Activated T-cell treated with anti-CD3 and anti-CD28 coated beads, Interleukin-2, amount 50 U/mL, for 72 hours (primary cell): ENCODE results near the gene JKAMP. TPM values are rescaled to one million over a fixed set of nuclear protein-coding genes. Genes with fewer than 3 reads are reported as not detected.
"Not testable (repeated sequence)": the region's sequence is repeated elsewhere in the genome, so short reads cannot be mapped to it uniquely, and the experiment has no call there.

Experiments used
- ATAC-seq, 2 donors: fragments of 150-1000 bp; cut with Tn5 transposase; replicated peaks in 1 of 2; 2 replicates each; pipeline ENCODE4 v1.10.0; 2021; ENCODE audit warnings: moderate library complexity in 2 of 2, mild to moderate bottlenecking in 1 of 2
- DNase-seq, 2 donors: peaks; one replicate each; pipeline ENCODE4 v3.0.0; 2021 to 2022; ENCODE audit warnings: mixed read lengths in 1 of 2
- H3K27ac Mint-ChIP-seq: one replicate; pipeline ENCODE4 v1.8.0; 2022; ENCODE audit warnings: mild to moderate bottlenecking, moderate library complexity, mixed read lengths
- H3K27me3 Mint-ChIP-seq: one replicate; pipeline ENCODE4 v1.8.0; 2022; ENCODE audit warnings: low read depth, mixed read lengths
- H3K36me3 Mint-ChIP-seq, 2 donors: one replicate each; pipeline ENCODE4 v1.8.0; 2022; ENCODE audit warnings: mixed read lengths in 2 of 2, mild to moderate bottlenecking in 1 of 2; ENCODE audit not compliant: insufficient read depth in 2 of 2
- H3K4me1 Mint-ChIP-seq: one replicate; pipeline ENCODE4 v1.8.0; 2022; ENCODE audit warnings: low read depth, mixed read lengths
- H3K4me3 Mint-ChIP-seq, 2 donors: one replicate each; pipeline ENCODE4 v1.8.0; 2022; ENCODE audit warnings: mild to moderate bottlenecking in 2 of 2, mixed read lengths in 2 of 2, moderate library complexity in 2 of 2
- H3K9me3 Mint-ChIP-seq, 2 donors: one replicate each; pipeline ENCODE4 v1.8.0; 2022; ENCODE audit warnings: mixed read lengths in 2 of 2
- total RNA-seq, 2 donors: library from RNA; stranded (reverse); gene quantifications; one replicate each; pipeline ENCODE4 v1.2.3, GENCODE V29; 2022

Gene JKAMP, protein sequence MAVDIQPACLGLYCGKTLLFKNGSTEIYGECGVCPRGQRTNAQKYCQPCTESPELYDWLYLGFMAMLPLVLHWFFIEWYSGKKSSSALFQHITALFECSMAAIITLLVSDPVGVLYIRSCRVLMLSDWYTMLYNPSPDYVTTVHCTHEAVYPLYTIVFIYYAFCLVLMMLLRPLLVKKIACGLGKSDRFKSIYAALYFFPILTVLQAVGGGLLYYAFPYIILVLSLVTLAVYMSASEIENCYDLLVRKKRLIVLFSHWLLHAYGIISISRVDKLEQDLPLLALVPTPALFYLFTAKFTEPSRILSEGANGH
- 10 to 100 TPM; 18.3 to 21.0 TPM for total RNA-seq

GRCh38 chr14:59483819-59484638, at the start of gene JKAMP, which contains the start of gene L3HYPDH:
Gene JKAMP, plus strand, starts transcription at chr14:59484517. Its CDS starts 73 bp downstream, at chr14:59484590.
Gene L3HYPDH, minus strand, starts transcription at chr14:59484408. Its CDS starts 92 bp downstream, at chr14:59484316.
- peaks cover 59% of the 10 kb centered on the region for H3K4me1 Mint-ChIP-seq
- peak; percentile 98 for DNase-seq

GRCh38 chr14:59435101-59435500, 49.2 kb upstream of the JKAMP start:
- no peaks in the 10 kb centered on the region for H3K9me3 Mint-ChIP-seq
- H3K36me3 Mint-ChIP-seq, result no peaks in the 10 kb centered on the region
- H3K27me3 Mint-ChIP-seq, result no peaks in the 10 kb centered on the region
- no peak overlapping the region for H3K27ac Mint-ChIP-seq
- H3K4me3 Mint-ChIP-seq, result no peak overlapping the region
- no peak for DNase-seq
- H3K4me1 Mint-ChIP-seq, result no peaks in the 10 kb centered on the region
- ATAC-seq, result no peak

More at GRCh38 chr14:59483819-59484638, at the start of gene JKAMP, which contains the start of gene L3HYPDH:
- H3K27ac Mint-ChIP-seq, result peak within 1 kb of the TSS; percentile 92
- no peaks in the 10 kb centered on the region for H3K9me3 Mint-ChIP-seq
- H3K27me3 Mint-ChIP-seq, result no peaks in the 10 kb centered on the region
- H3K36me3 Mint-ChIP-seq, result peaks cover 1 to 4% of the 10 kb centered on the region in 2 donors
- H3K4me3 Mint-ChIP-seq, result peak within 1 kb of the TSS; percentile 90 to 97
- ATAC-seq, result peak; percentile 95 to 96

GRCh38 chr14:59435987-59436386, 48.3 kb upstream of the JKAMP start:
- Mint-ChIP-seq H3K27me3 (no peaks in the 10 kb centered on the region), H3K4me1 (no peaks in the 10 kb centered on the region), H3K4me3 (no peak overlapping the region), H3K27ac (no peak overlapping the region), H3K9me3 (no peaks in the 10 kb centered on the region), H3K36me3 (no peaks in the 10 kb centered on the region)
- DNase-seq (no peak), ATAC-seq (no peak)

- Mint-ChIP-seq H3K4me3 (no peak overlapping the region), H3K36me3 (no peaks in the 10 kb centered on the region), H3K27me3 (no peaks in the 10 kb centered on the region), H3K9me3 (no peaks in the 10 kb centered on the region), H3K27ac (no peak overlapping the region), H3K4me1 (no peaks in the 10 kb centered on the region)
- ATAC-seq (no peak), DNase-seq (no peak)
Measured at GRCh38 chr14:59438195-59438647, 46.1 kb upstream of the JKAMP start.

DNA sequence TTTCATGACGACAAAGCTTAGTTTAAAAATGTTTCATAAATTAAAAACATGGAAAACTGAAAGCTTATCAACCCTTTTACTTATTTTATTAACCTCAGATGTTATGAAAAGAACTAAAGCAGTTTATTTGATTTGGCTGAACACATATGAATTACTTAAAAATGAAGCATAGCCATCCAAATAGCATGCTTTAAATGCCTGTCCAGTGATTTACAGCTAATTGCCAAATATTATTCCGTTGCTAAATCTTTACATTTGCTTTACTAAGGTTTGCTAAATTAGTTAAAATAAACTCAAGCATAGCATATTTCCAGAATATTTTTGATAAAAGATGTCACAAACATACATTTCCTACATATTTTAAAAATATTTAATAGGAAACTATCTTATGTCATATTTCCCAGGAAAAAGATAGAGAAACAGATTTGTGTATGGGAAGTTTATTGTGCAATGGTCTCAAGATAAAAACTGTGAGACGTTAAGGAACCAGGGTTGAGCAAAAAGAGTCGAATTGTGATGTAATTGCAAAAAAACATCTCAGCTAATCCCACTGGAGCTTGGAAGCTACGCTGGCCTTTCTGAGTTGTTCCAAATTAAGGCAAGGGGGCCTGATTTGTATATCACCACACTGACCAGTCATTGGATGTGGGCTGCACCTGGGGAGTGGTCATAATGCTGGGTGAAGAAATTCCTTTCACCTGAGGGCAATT, 44.9 kb upstream of the JKAMP start:
- Mint-ChIP-seq H3K4me3 (no peak overlapping the region), H3K9me3 (no peaks in the 10 kb centered on the region), H3K27ac (no peak overlapping the region), H3K36me3 (no peaks in the 10 kb centered on the region), H3K4me1 (no peaks in the 10 kb centered on the region), H3K27me3 (no peaks in the 10 kb centered on the region)
- ATAC-seq, result no peak
- DNase-seq, result no peak

DNA sequence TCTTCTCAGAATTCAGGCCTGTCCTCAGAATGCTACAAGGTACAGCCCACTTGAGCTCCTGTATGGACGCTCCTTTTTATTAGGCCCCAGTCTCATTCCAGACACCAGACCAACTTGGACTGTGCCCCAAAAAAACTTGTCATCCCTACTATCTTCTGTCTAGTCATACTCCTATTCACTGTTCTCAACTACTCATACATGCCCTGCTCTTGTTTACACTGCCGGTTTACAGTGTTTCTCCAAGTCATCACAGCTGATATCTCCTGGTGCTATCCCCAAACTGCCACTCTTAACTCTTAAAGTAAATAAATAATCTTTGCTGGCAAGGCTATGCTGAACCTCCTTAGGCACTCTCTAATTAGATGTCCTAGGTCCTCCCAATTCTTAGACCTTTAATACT, 35.6 kb upstream of the JKAMP start:
- H3K4me3 Mint-ChIP-seq, H3K4me1 Mint-ChIP-seq, H3K36me3 Mint-ChIP-seq, DNase-seq, H3K27me3 Mint-ChIP-seq, H3K9me3 Mint-ChIP-seq, ATAC-seq, H3K27ac Mint-ChIP-seq: not testable (repeated sequence)

- Mint-ChIP-seq H3K4me3 (no peak overlapping the region), H3K27me3 (no peaks in the 10 kb centered on the region), H3K9me3 (no peaks in the 10 kb centered on the region), H3K27ac (no peak overlapping the region), H3K4me1 (no peaks in the 10 kb centered on the region), H3K36me3 (peaks cover 2% of the 10 kb centered on the region in 2 donors)
- no peak for ATAC-seq
- DNase-seq, result no peak
Measured at GRCh38 chr14:59450716-59451115, 33.6 kb upstream of the JKAMP start.

- DNase-seq, result no peak
- ATAC-seq, result no peak
- no peaks in the 10 kb centered on the region for H3K9me3 Mint-ChIP-seq
- peaks cover 2% of the 10 kb centered on the region in 2 donors for H3K36me3 Mint-ChIP-seq
- no peak overlapping the region for H3K4me3 Mint-ChIP-seq
- H3K27ac Mint-ChIP-seq, result no peak overlapping the region
- no peaks in the 10 kb centered on the region for H3K27me3 Mint-ChIP-seq
- H3K4me1 Mint-ChIP-seq, result no peaks in the 10 kb centered on the region
Measured at GRCh38 chr14:59451849-59452248, 32.5 kb upstream of the JKAMP start.

- no peaks in the 10 kb centered on the region for H3K4me1 Mint-ChIP-seq
- DNase-seq (no peak), ATAC-seq (no peak)
- H3K36me3 Mint-ChIP-seq, result peaks cover 2 to 5% of the 10 kb centered on the region in 2 donors
- H3K9me3 Mint-ChIP-seq, result no peaks in the 10 kb centered on the region
- H3K27me3 Mint-ChIP-seq, result no peaks in the 10 kb centered on the region
- no peak overlapping the region for H3K27ac Mint-ChIP-seq
- H3K4me3 Mint-ChIP-seq, result no peak overlapping the region
Measured at GRCh38 chr14:59454139-59454538, 30.2 kb upstream of the JKAMP start.

- Mint-ChIP-seq H3K27ac (no peak overlapping the region), H3K4me1 (no peaks in the 10 kb centered on the region), H3K27me3 (peaks cover 7% of the 10 kb centered on the region), H3K36me3 (peaks cover 2 to 5% of the 10 kb centered on the region in 2 donors), H3K9me3 (no peaks in the 10 kb centered on the region), H3K4me3 (no peak overlapping the region)
- no peak for ATAC-seq
- no peak for DNase-seq
Measured at GRCh38 chr14:59455411-59455810, 28.9 kb upstream of the JKAMP start.

- DNase-seq, result no peak
- Mint-ChIP-seq H3K4me3 (no peak overlapping the region), H3K27me3 (peaks cover 14% of the 10 kb centered on the region), H3K4me1 (peaks cover 2% of the 10 kb centered on the region), H3K9me3 (no peaks in the 10 kb centered on the region), H3K36me3 (peaks cover under 1 to 4% of the 10 kb centered on the region in 2 donors), H3K27ac (no peak overlapping the region)
- no peak for ATAC-seq
Measured at GRCh38 chr14:59458486-59458885, 25.8 kb upstream of the JKAMP start.

GRCh38 chr14:59460378-59460777, 23.9 kb upstream of the JKAMP start:
- H3K27me3 Mint-ChIP-seq, result peaks cover 18% of the 10 kb centered on the region
- ATAC-seq, result no peak
- H3K36me3 Mint-ChIP-seq, result peaks cover 0 to 6% of the 10 kb centered on the region in 2 donors
- H3K27ac Mint-ChIP-seq, result no peak overlapping the region
- H3K9me3 Mint-ChIP-seq, result no peaks in the 10 kb centered on the region
- H3K4me1 Mint-ChIP-seq, result peaks cover 11% of the 10 kb centered on the region
- no peak for DNase-seq
- no peak overlapping the region for H3K4me3 Mint-ChIP-seq

DNA sequence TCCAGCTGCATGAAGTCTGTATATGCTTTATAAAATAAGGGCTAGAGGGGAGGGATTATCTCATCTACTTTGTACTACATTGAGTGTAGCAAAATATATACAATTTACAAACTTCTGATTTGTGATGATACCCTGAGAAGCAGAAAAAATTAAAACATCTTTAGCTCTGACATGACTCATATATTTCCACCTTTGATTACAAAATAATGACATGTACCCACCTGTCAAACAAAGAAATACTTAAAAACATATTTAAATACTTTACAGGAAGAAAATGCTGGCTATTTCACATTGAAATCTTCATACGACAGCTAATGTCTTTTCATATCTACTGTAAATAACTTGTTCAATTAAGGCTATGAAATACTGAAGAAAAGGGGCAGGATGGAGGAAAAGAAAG, 22.4 kb upstream of the JKAMP start:
- Mint-ChIP-seq H3K9me3 (no peaks in the 10 kb centered on the region), H3K4me1 (peaks cover 18% of the 10 kb centered on the region), H3K4me3 (no peak overlapping the region), H3K27ac (no peak overlapping the region), H3K36me3 (peaks cover 0 to 5% of the 10 kb centered on the region in 2 donors), H3K27me3 (peaks cover 18% of the 10 kb centered on the region)
- no peak for DNase-seq
- ATAC-seq, result no peak
